ENCODE results near the gene CHIA.

- TF ChIP-seq MYC (IDR thresholded peaks at IDR 0.05; ENCODE audit: low read depth, low read length) (no peak), POLR2AphosphoS5 (IDR thresholded peaks at IDR 0.05; ENCODE audit: insufficient read depth, low read depth, low read length) (no peak), CTCF (IDR thresholded peaks at IDR 0.05; ENCODE audit: extremely low read depth in 1 of 2, insufficient read depth in 1 of 2, low read depth in 1 of 2, low read length in 2 of 2) (no peak), EZH2 (IDR thresholded peaks at IDR 0.05; ENCODE audit: borderline replicate concordance, low read depth, low read length, severe bottlenecking) (peak; percentile 78), FOS (IDR thresholded peaks at IDR 0.05; ENCODE audit: borderline replicate concordance, insufficient read depth, low read length) (no peak), POLR2A (IDR thresholded peaks at IDR 0.05; ENCODE audit: low read depth, low read length) (no peak), GATA2 (IDR thresholded peaks at IDR 0.05; ENCODE audit: insufficient read depth, insufficient read length, low read depth, low read length) (no peak)
Measured at GRCh38 chr1:111270771-111271463, 19.7 kb upstream of the CHIA start.
